Measurements from ENCODE around the gene MTMR4. TPM values are rescaled to one million over a fixed set of nuclear protein-coding genes. Genes with fewer than 3 reads are reported as not detected.

MTMR4 gene
- total and polyA plus RNA-seq, 2 experiments from 2014 or later, result 11.1 to 42.2 TPM

GRCh38 chr17:58527949-58528348, 13.5 kb upstream of the MTMR4 start (continued):
- TF ChIP-seq ZNF462 (CRISPR knock-in tag; IDR thresholded peaks at IDR 0.05) (no peak), JUNB (IDR thresholded peaks at IDR 0.05; ENCODE audit: unreplicated experiment) (no peak), REST (IDR thresholded peaks at IDR 0.05; ENCODE audit: unreplicated experiment) (no peak)

GRCh38 chr17:58527306-58527705, 12.9 kb upstream of the MTMR4 start:
- Mint-ChIP-seq H3K4me1 (peaks cover 50% of the 10 kb centered on the region), H3K36me3 (ENCODE audit: low read depth) (no peaks in the 10 kb centered on the region; the same call in 2 of the 3 replicates), H3K27me3 (ENCODE audit: insufficient read depth, low read depth, poor library complexity) (peaks cover 13% of the 10 kb centered on the region), H3K9me3 (no peaks in the 10 kb centered on the region; the same call in 2 of the 3 replicates), H3K27ac (no peak overlapping the region), H3K4me3 (no peak overlapping the region)
- no peaks in the 10 kb centered on the region for H3K79me2 ChIP-seq (replicated peaks; ENCODE audit: insufficient read depth)
- H3K4me2 ChIP-seq, result no peak overlapping the region
- H2AFZ ChIP-seq, result no peak overlapping the region
- no peak overlapping the region for H3K4me3 ChIP-seq
- H3F3A ChIP-seq (replicated peaks; ENCODE audit: low read depth), result no peaks in the 10 kb centered on the region
- DNase-seq (ENCODE audit: low spot score) (peak; percentile 40), ATAC-seq (no peak)
- TF ChIP-seq CTCF (conservative IDR thresholded peaks at IDR 0.05; ENCODE audit: low read depth in 2 of 2), result 0 out of 4 replicates have a peak, but pooled peaks of 1 of the 2 experiments have one; percentile 12
- TF ChIP-seq CREB1 (CRISPR knock-in tag; IDR thresholded peaks at IDR 0.05; ENCODE audit: low read depth), result no peak
- H3K27me3 ChIP-seq (ENCODE audit: insufficient read depth), result no peaks in the 10 kb centered on the region
- peaks cover 8% of the 10 kb centered on the region for H3K4me1 ChIP-seq (ENCODE audit: insufficient read depth)
- H3K27ac ChIP-seq (ENCODE audit: low read depth), result no peak overlapping the region
- no peaks in the 10 kb centered on the region for H3K36me3 ChIP-seq (ENCODE audit: insufficient read depth)
- no peaks in the 10 kb centered on the region for H3K9me2 ChIP-seq (ENCODE audit: insufficient read depth)
- no peaks in the 10 kb centered on the region for H4K20me1 ChIP-seq (replicated peaks; ENCODE audit: insufficient read depth)

Measured in GM23338 (cell line).